ENCODE data around the gene SLC16A2.

- TF ChIP-seq CTCF (IDR thresholded peaks at IDR 0.05; ENCODE audit: borderline replicate concordance, extremely low read depth, low read length, poor library complexity, severe bottlenecking) (peak; percentile 28), EZH2 (IDR thresholded peaks at IDR 0.05; ENCODE audit: borderline replicate concordance, low read depth, low read length, severe bottlenecking) (no peak)
Measured at GRCh38 chrX:74492720-74493201, 71.5 kb downstream of the SLC16A2 start.

Data from DND-41 (cell line).